ENCODE results near the gene MPEG1. TPM values are rescaled to one million over a fixed set of nuclear protein-coding genes. Genes with fewer than 3 reads are reported as not detected.

Gene MPEG1
- total RNA-seq, 1 experiment from 2014 or later, result not detected

DNA sequence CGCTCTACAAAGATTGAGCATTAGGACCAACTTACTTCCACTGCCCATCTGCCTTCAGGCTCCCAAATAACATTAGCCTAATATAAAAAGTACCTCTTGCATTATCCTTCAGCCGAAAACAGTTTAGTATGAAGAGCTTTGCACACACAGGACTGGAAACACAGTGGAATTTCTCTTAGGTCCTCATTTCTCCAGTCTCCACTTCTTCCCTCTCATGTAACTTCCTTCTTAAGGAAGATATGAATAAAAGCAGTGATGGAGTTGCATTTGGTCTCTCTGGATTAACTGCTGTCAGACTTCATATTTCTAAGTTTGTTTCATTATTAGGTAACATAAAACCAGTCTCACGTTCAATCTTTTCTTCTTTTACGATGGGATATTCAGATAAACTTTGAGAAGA lies 5.6 kb upstream of the MPEG1 start:
- DNase-seq (ENCODE audit: low read depth), result no peak

GRCh38 chr11:59216641-59217564 lies 4.2 kb upstream of the MPEG1 start:
- DNase-seq (ENCODE audit: low read depth), result peak; percentile 28

DNA sequence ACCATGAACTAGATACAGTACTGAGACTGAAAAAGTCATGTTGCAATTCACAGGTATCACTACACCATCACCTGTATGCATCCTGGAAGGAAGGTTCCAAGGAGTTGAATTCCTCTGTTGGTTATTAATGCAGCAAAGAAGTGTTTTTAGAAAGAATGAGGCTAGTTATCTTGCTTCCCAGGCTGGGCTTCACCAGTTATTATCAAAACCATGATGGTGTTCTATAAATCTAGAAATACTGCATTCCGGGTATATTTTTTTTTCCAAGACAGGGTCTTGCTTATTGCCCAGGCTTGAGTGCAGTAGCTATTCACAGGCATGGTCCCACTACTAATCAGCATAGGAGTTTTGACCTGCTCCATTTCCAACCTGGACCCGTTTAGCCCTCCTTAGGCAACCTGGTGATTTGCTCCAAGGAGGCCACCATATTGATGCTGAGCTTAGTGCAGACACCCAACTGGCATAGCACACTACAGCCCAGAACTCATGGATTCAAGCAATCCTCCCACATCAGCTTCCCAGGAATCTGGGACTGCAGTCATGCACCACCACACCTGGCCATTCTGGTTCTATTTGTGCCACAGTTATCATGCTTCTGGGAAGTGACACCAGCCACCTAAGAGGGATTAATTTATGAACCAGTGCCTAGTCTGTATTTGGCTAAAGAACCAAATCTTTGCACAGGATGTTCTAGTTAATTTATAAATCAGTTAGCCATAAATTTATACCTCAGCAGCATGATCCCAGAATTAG lies 1.6 kb upstream of the MPEG1 start:
- DNase-seq (ENCODE audit: low read depth), result no peak

DNA sequence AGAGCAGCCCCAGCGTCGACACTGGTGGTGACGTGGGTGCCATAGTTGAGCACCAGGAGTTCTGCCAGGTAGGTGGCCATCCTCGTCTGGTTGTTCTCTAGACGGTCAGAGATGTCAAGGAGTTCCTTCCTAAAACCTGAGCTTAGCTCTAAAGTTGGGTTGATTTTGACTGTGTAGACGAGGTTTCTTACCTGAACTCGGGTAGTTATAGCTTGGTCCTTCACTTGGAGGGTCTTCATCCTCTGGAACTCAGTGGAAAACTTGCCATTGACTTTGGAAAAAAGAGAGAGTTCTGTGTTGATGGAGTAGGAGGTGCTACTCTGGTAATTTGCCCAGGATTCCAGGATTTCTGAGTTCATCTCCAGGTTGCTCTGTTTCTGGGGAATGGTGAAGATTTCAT lies 505 bp downstream of the MPEG1 start:
- DNase-seq (ENCODE audit: low read depth), result no peak

- DNase-seq (ENCODE audit: low read depth), result peak; percentile 52
These were observed 3.8 kb downstream of the MPEG1 start for GRCh38 chr11:59208956-59209355.

- DNase-seq (ENCODE audit: low read depth), result peak; percentile 79
These were observed 4.7 kb downstream of the MPEG1 start for GRCh38 chr11:59207988-59208451.

GRCh38 chr11:59206635-59207034 lies 6.1 kb downstream of the MPEG1 start:
- DNase-seq (ENCODE audit: low read depth), result peak; percentile 37

- DNase-seq (ENCODE audit: low read depth), result no peak
These were observed 7.1 kb downstream of the MPEG1 start for GRCh38 chr11:59205648-59206047.

DNA sequence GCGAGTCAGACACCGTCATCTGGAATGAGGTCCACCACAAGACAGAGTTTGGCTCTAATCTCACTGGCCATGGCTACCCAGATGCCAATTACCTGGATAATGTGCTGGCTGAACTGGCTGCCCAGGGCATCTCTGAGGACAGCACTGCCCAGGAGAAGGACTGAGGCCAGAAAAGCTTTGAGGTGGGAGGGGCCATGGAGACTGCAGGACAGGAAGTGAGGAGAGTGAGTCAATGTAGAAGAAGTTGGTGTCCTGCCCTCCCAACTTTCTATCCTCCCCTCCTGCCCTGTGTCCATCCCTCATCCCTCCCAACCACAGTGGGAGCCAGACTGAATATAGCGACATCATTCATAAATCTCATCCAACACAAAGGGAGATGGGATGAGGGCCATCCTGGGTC lies 8.0 kb downstream of the MPEG1 start:
- no peak for DNase-seq (ENCODE audit: low read depth)

DNA sequence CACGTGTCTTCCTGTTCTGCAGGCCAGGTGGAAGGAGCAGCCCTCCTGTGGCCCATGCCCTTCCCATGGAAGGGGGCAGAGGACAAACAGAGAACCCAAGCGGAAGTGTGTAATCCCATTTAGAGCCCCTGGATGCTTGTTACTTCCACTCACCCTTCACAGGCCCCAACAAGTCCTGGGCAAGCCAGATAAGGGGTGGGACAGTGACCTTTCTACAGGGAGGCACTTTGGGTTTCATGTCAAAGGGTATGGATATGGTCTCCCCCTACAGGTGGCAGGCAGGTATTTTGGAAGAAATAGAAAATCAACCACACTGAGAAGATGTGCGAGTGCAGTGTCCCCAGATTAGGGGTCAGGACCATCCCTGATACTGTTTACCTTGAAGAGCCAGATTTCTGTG lies 11.4 kb downstream of the MPEG1 start:
- DNase-seq (ENCODE audit: low read depth), result no peak

DNA sequence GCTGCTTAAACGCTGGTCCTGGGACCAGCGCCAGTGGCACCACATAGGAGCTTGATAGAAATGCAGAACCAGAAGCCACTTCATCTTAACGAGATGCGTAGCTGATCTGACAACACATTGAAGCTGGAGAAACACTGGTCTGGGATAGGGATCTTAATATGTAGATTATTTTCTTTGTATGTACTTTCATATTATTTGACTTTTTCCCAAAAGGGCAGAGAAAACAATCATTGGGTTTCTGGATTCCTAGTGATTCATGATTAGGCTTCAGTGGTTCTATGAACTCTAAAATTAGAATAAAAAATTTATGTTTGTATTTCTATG lies 12.3 kb downstream of the MPEG1 start:
- DNase-seq (ENCODE audit: low read depth), result no peak

GRCh38 chr11:59199546-59200422 lies 12.9 kb downstream of the MPEG1 start:
- no peak for DNase-seq (ENCODE audit: low read depth)

- DNase-seq (ENCODE audit: low read depth), result no peak
These were observed 14.0 kb downstream of the MPEG1 start for GRCh38 chr11:59198726-59199125.

- peak; percentile 61 for DNase-seq (ENCODE audit: low read depth)
These were observed 14.7 kb downstream of the MPEG1 start for GRCh38 chr11:59197991-59198390.

- DNase-seq (ENCODE audit: low read depth), result no peak
These were observed 15.9 kb downstream of the MPEG1 start for GRCh38 chr11:59196777-59197176.

- no peak for DNase-seq (ENCODE audit: low read depth)
These were observed 17.1 kb downstream of the MPEG1 start for GRCh38 chr11:59195586-59195985.

DNA sequence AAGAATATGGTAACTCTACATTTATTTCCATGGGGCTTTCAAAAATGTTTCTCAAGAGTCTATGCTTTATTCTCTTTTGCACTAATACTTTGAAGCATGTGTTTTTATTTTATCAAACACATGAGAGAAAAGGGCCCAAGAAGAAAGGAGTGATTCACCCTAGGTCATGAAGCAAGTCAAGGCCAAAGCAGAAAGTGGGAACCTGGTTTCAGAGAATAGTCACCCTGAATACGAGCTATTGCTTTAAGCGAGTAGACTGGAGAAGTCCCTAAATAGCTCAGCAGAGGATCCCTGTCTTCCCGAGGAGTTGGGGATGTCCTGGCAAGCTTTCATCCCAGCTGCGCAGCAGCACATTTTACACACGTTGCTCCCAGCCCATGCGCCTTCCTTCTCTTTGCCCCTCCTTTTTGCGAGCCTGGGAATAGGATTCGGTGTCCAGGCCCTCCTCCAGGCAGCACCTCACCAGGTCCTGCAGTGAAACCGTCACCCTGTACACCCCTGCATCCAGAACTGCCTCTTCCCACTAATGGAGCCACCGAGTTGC lies 19.1 kb downstream of the MPEG1 start:
- no peak for DNase-seq (ENCODE audit: low read depth)

DNA sequence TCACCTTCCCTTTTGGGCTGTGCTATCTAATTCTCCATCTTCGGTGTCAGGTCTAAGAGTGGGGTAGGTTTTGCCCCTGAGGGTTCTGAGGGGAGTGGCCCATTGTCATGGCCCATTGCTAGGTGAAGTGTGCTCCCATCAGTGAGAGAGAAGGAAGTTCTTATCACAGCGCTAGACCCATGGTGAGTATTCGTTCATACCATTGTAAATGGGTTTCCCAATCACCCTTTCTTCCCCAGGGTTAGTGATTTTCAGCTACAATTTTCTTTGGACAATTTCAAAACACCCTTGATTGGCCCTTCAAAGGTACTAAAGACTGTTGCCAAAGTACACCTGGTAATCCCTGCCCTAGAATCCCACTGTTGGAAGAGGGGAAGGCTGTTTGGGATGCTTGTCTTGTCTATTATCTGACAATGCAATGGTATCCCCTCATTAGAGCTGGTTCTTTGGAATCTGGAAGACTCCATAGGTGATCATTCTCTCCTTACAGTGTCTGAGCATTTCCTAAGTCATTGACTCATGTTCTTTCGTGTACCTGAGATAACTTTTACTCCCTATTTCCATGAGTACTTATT lies 20.2 kb downstream of the MPEG1 start:
- DNase-seq (ENCODE audit: low read depth), result no peak

- no peak for DNase-seq (ENCODE audit: low read depth)
These were observed 20.8 kb downstream of the MPEG1 start for GRCh38 chr11:59191890-59192289.

GRCh38 chr11:59191095-59191494 lies 21.6 kb downstream of the MPEG1 start:
- no peak for DNase-seq (ENCODE audit: low read depth)

GRCh38 chr11:59189986-59190385 lies 22.7 kb downstream of the MPEG1 start:
- DNase-seq (ENCODE audit: low read depth), result no peak
